Keratinocyte (primary cell): ENCODE measurements around the gene CTNNA3. TPM values are rescaled to one million over a fixed set of nuclear protein-coding genes. Genes with fewer than 3 reads are reported as not detected.

Experiments
- DNase-seq: peaks from one replicate; pipeline ENCODE4 v3.0.0-alpha.2; 2011; ENCODE audit warnings: low read depth, missing footprints, low spot score
- FAIRE-seq: peaks from 2 replicates; lab custom pipeline; 2011; peaks lifted over from hg19 to GRCh38; lab: Jason Lieb, UNC
- H2AFZ ChIP-seq: 2 replicates; pipeline ENCODE4 v1.6.0; 2012; ENCODE audit warnings: low read length, control low read depth, inconsistent platforms; ENCODE audit not compliant: control insufficient read depth
- H3K27ac ChIP-seq: 2 replicates; pipeline ENCODE4 v1.5.1; 2011; ENCODE audit warnings: low read length; ENCODE audit not compliant: control insufficient read depth, insufficient read depth
- H3K27me3 ChIP-seq: 3 replicates; pipeline ENCODE4 v1.6.0; 2011; ENCODE audit warnings: low read length; ENCODE audit not compliant: control insufficient read depth, insufficient read depth; ENCODE audit errors: extremely low read depth
- H3K36me3 ChIP-seq, 2 experiments: 2 replicates in 1 of 2; 3 replicates in 1 of 2; pipeline ENCODE4 v1.5.1; 2011; ENCODE audit warnings: low read length in 2 of 2, mild to moderate bottlenecking in 1 of 2; ENCODE audit not compliant: control insufficient read depth in 2 of 2, insufficient read depth in 2 of 2; ENCODE audit errors: extremely low read depth in 1 of 2
- H3K4me1 ChIP-seq: 3 replicates; pipeline ENCODE4 v1.5.1; 2011; ENCODE audit warnings: low read length; ENCODE audit not compliant: control insufficient read depth, insufficient read depth; ENCODE audit errors: extremely low read depth
- H3K4me2 ChIP-seq: 3 replicates; pipeline ENCODE4 v1.6.0; 2011; ENCODE audit warnings: low read depth, low read length; ENCODE audit not compliant: control insufficient read depth, insufficient read depth; ENCODE audit errors: extremely low read depth
- H3K4me3 ChIP-seq, 3 experiments: fragments of 200-600 bp in 1 of 3; sonication (generic) in 1 of 3; 2 replicates in 2 of 3; 3 replicates in 1 of 3; pipeline ENCODE4 v1.5.1; 2011 to 2016; ENCODE audit warnings: low read length in 3 of 3, mild to moderate bottlenecking in 3 of 3, control low read depth in 2 of 3, inconsistent platforms in 1 of 3, low read depth in 1 of 3, mixed read lengths in 1 of 3, mixed run types in 1 of 3, moderate library complexity in 1 of 3; ENCODE audit not compliant: control insufficient read depth in 2 of 3, insufficient read depth in 2 of 3; ENCODE audit errors: extremely low read depth in 1 of 3
- H3K79me2 ChIP-seq: 2 replicates; pipeline ENCODE4 v1.6.0; 2012; ENCODE audit warnings: low read length; ENCODE audit not compliant: control insufficient read depth, insufficient read depth
- H3K9ac ChIP-seq: 3 replicates; pipeline ENCODE4 v1.6.0; 2011; ENCODE audit warnings: low read length; ENCODE audit not compliant: control insufficient read depth, insufficient read depth; ENCODE audit errors: extremely low read depth
- H3K9me1 ChIP-seq: 3 replicates; pipeline ENCODE4 v1.6.0; 2011; ENCODE audit warnings: low read length; ENCODE audit not compliant: control insufficient read depth, insufficient read depth; ENCODE audit errors: extremely low read depth
- H3K9me3 ChIP-seq: 2 replicates; pipeline ENCODE4 v1.5.1; 2012; ENCODE audit warnings: low read depth, low read length; ENCODE audit not compliant: control insufficient read depth
- H4K20me1 ChIP-seq: 3 replicates; pipeline ENCODE4 v1.6.0; 2011; ENCODE audit warnings: low read length; ENCODE audit not compliant: control insufficient read depth, insufficient read depth; ENCODE audit errors: extremely low read depth
- EZH2 ChIP-seq: IDR thresholded peaks from one replicate; pipeline ENCODE4 v1.6.1; 2012; ENCODE audit warnings: inconsistent platforms, mild to moderate bottlenecking, low read length, moderate library complexity
- dilution Hi-C: fragments of 300-500 bp; cut with MboI; formaldehyde crosslinking; loops from one replicate; pipeline ENCODE4 v1.7.0; 2020; ENCODE audit warnings: low sequenced_read_pairs; ENCODE audit not compliant: extremely low pct_ligation_motif_present
- polyA plus RNA-seq, 5 experiments: library from polyadenylated mRNA; depleted of rRNA in 3 of 5; stranded (reverse) in 3 of 5; stranded (forward) in 1 of 5; unstranded in 1 of 5; fragments of >200 nt; gene quantifications; 1 replicate in 1 of 5; 2 replicates in 3 of 5; 3 replicates in 1 of 5; pipeline versions ENCODE4 v1.2.1 to v1.2.3, GENCODE V29; 2011 to 2012; ENCODE audit warnings: missing spikeins in 2 of 5, low read depth in 1 of 5, low replicate concordance in 1 of 5
- TF ChIP-seq, protein P1 (sequence below), 3 experiments: IDR thresholded peaks in 1 of 3; conservative IDR thresholded peaks in 1 of 3; optimal IDR thresholded peaks in 1 of 3; 2 replicates in 2 of 3; 3 replicates in 1 of 3; pipeline versions ENCODE3 to v1.5.1; 2011; ENCODE audit warnings: low read length in 3 of 3, mild to moderate bottlenecking in 3 of 3, moderate library complexity in 2 of 3, control low read depth in 1 of 3, inconsistent platforms in 1 of 3; ENCODE audit not compliant: insufficient read depth in 2 of 3; ENCODE audit errors: extremely low read depth in 1 of 3

CTNNA3 gene
- polyA plus RNA-seq, 1 donor (not counting 4 experiments of a cell fraction or from before 2014, with no cell fraction given): 0.01 TPM

DNA sequence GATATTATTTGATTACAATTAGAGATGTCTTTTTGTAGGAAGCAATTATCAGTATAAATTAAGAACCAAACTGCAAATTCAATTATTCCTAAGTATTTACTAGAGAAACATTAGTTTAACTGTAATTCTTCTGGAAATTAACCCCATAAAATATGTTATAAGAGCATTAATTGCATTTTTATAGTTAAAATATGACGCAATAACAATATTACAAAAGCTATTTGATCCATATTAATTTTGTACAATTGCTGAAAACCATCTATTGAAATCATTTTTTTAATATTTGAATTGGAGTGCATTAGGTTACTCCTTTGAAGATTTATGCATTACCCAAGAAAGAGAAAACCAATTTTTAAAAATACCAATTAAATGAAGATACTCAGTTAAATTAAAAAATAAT is 1024.9 kb downstream of the CTNNA3 start:
- no peak overlapping the region for H3K4me2 ChIP-seq

DNA sequence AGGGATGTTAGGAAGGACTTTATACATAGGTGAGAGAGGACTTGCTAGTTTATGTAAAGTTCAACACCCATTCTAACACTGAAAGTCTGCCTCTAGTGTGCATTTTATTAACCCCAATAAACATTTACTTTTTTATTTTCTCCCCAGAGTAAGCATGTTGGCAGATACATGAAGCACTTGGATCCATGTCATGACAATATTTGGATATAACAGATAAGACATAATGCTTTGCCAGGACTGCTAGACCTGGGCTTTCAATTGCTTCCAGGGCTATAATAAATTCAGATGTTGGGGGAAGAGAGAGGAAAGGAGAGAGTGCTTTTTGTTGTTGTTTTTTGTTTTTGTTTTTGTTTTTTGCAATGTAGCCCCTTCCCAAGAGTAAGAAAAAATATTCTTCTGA is 1039.5 kb downstream of the CTNNA3 start:
- TF ChIP-seq, protein P1, sequence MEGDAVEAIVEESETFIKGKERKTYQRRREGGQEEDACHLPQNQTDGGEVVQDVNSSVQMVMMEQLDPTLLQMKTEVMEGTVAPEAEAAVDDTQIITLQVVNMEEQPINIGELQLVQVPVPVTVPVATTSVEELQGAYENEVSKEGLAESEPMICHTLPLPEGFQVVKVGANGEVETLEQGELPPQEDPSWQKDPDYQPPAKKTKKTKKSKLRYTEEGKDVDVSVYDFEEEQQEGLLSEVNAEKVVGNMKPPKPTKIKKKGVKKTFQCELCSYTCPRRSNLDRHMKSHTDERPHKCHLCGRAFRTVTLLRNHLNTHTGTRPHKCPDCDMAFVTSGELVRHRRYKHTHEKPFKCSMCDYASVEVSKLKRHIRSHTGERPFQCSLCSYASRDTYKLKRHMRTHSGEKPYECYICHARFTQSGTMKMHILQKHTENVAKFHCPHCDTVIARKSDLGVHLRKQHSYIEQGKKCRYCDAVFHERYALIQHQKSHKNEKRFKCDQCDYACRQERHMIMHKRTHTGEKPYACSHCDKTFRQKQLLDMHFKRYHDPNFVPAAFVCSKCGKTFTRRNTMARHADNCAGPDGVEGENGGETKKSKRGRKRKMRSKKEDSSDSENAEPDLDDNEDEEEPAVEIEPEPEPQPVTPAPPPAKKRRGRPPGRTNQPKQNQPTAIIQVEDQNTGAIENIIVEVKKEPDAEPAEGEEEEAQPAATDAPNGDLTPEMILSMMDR (optimal IDR thresholded peaks at IDR 0.05 in 1 of 3, IDR thresholded peaks at IDR 0.05 in 1 of 3, conservative IDR thresholded peaks at IDR 0.05 in 1 of 3; ENCODE audit: extremely low read depth in 1 of 3, insufficient read depth in 2 of 3, low read length in 3 of 3): no peak
- no peak for TF ChIP-seq EZH2
- Histone ChIP-seq H3K9me1 (no peaks in the 10 kb centered on the region), H3K27me3 (no peaks in the 10 kb centered on the region), H3K4me2 (no peak overlapping the region), H3K4me3 (no peak overlapping the region), H2AFZ (no peak overlapping the region), H3K4me1 (no peaks in the 10 kb centered on the region), H3K9ac (no peak overlapping the region), H3K27ac (no peak overlapping the region), H4K20me1 (no peaks in the 10 kb centered on the region), H3K36me3 (no peaks in the 10 kb centered on the region), H3K9me3 (no peaks in the 10 kb centered on the region), H3K79me2 (no peaks in the 10 kb centered on the region)
- no peak for DNase-seq
- dilution Hi-C loops: no loop called here
- FAIRE-seq: no peak

More for the DNA sequence above, 1024.9 kb downstream of the CTNNA3 start:
- no peaks in the 10 kb centered on the region for H4K20me1 ChIP-seq
- no peaks in the 10 kb centered on the region for H3K79me2 ChIP-seq
- no peaks in the 10 kb centered on the region for H3K9me3 ChIP-seq
- FAIRE-seq: no peak
- no peak overlapping the region for H3K9ac ChIP-seq
- TF ChIP-seq EZH2: no peak
- TF ChIP-seq, protein P1 (optimal IDR thresholded peaks at IDR 0.05 in 1 of 3, IDR thresholded peaks at IDR 0.05 in 1 of 3, conservative IDR thresholded peaks at IDR 0.05 in 1 of 3; ENCODE audit: extremely low read depth in 1 of 3, insufficient read depth in 2 of 3, low read length in 3 of 3): no peak
- dilution Hi-C loops: no loop called here
- H3K4me1 ChIP-seq: peaks cover 8% of the 10 kb centered on the region
- H3K27me3 ChIP-seq: no peaks in the 10 kb centered on the region
- no peak for DNase-seq
- peak overlapping the region; percentile 4 for H3K27ac ChIP-seq
- no peaks in the 10 kb centered on the region for H3K9me1 ChIP-seq
- no peak overlapping the region for H2AFZ ChIP-seq
- no peaks in the 10 kb centered on the region for H3K36me3 ChIP-seq
- H3K4me3 ChIP-seq: no peak overlapping the region
